OCI-M1 (cell line): ENCODE results near the gene SLC4A7.

Experiments
- DNase-seq: peaks from one replicate; lab custom pipeline; 2025; lab: John Stamatoyannopoulos, UW

The SLC4A7 gene

GRCh38 chr3:27323087-27323570, 161.1 kb downstream of the SLC4A7 start:
- no peak for DNase-seq
